ENCODE data around the gene MFAP5. TPM values are rescaled to one million over a fixed set of nuclear protein-coding genes. Genes with fewer than 3 reads are reported as not detected.

The MFAP5 gene
- total RNA-seq, 1 experiment from 2014 or later = not detected

GRCh38 chr12:8701046-8701660, 38.5 kb upstream of the MFAP5 start:
- no peak for DNase-seq (ENCODE audit: low read depth, low spot score)
- H3K79me2 ChIP-seq (ENCODE audit: insufficient read depth, low read length) = no peaks in the 10 kb centered on the region
- H3K4me2 ChIP-seq (ENCODE audit: low read length) = no peak overlapping the region
- no TSS peak for BruUV-seq (replicated peaks)
- no peak for ATAC-seq
- H3K9me3 ChIP-seq (ENCODE audit: control insufficient read depth in 1 of 2, insufficient read depth in 1 of 2, low read depth in 1 of 2, low read length in 2 of 2) = no peaks in the 10 kb centered on the region
- no peak overlapping the region for H3K4me3 ChIP-seq (replicated peaks in 1 of 2; ENCODE audit: low read depth in 1 of 2, low read length in 2 of 2)
- intact Hi-C loops (cut with micrococcal nuclease) = no loop called here
- no peaks in the 10 kb centered on the region for H3K36me3 ChIP-seq (ENCODE audit: control insufficient read depth in 1 of 2, insufficient read depth in 2 of 2, low read length in 2 of 2)
- no peaks in the 10 kb centered on the region for H4K20me1 ChIP-seq (ENCODE audit: insufficient read depth)
- CTCF ChIA-PET = interaction anchor here (0.7 to 0.8 kb wide), 2 partner anchors 189 to 349 kb away, joined by 3 read pairs; no protein-coding TSS in a partner anchor
- POLR2A ChIA-PET = interaction anchor here (1.3 kb wide), 1 partner anchor 13 kb away, joined by 4 read pairs; no protein-coding TSS in a partner anchor
- H3K9me2 ChIP-seq (ENCODE audit: insufficient read depth) = no peaks in the 10 kb centered on the region
- H3K4me1 ChIP-seq (ENCODE audit: control insufficient read depth in 1 of 2, insufficient read depth in 2 of 2, low read length in 2 of 2) = no peaks in the 10 kb centered on the region
- H3K27ac ChIP-seq (ENCODE audit: low read depth, low read length) = no peak overlapping the region
- RAD21 ChIA-PET (ENCODE audit: low non-redundant PET in 1 of 2, low total read pairs in 2 of 2, uncharacterized antibody in 2 of 2, unreplicated experiment in 2 of 2) = no interaction called here
- no peak overlapping the region for H2AFZ ChIP-seq (ENCODE audit: low read depth, low read length, poor library complexity, severe bottlenecking)
- H3K27me3 ChIP-seq (ENCODE audit: insufficient read depth, low read length) = peaks cover 14% of the 10 kb centered on the region
- TF ChIP-seq POLR2AphosphoS5 (IDR thresholded peaks at IDR 0.05; ENCODE audit: low read depth, low read length) = no peak
- no peak for TF ChIP-seq EZH2phosphoT487 (IDR thresholded peaks at IDR 0.05; ENCODE audit: borderline replicate concordance)
- TF ChIP-seq ZFX (IDR thresholded peaks at IDR 0.05) = no peak
- TF ChIP-seq, protein P1, sequence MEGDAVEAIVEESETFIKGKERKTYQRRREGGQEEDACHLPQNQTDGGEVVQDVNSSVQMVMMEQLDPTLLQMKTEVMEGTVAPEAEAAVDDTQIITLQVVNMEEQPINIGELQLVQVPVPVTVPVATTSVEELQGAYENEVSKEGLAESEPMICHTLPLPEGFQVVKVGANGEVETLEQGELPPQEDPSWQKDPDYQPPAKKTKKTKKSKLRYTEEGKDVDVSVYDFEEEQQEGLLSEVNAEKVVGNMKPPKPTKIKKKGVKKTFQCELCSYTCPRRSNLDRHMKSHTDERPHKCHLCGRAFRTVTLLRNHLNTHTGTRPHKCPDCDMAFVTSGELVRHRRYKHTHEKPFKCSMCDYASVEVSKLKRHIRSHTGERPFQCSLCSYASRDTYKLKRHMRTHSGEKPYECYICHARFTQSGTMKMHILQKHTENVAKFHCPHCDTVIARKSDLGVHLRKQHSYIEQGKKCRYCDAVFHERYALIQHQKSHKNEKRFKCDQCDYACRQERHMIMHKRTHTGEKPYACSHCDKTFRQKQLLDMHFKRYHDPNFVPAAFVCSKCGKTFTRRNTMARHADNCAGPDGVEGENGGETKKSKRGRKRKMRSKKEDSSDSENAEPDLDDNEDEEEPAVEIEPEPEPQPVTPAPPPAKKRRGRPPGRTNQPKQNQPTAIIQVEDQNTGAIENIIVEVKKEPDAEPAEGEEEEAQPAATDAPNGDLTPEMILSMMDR (IDR thresholded peaks at IDR 0.05 in 2 of 3, conservative IDR thresholded peaks at IDR 0.05 in 1 of 3; ENCODE audit: borderline replicate concordance in 1 of 3, insufficient read depth in 1 of 3, low read depth in 2 of 3, low read length in 2 of 3) = no peak
- no peak for TF ChIP-seq ELF1 (IDR thresholded peaks at IDR 0.05; ENCODE audit: borderline replicate concordance, low read depth)
- H3K9ac ChIP-seq (ENCODE audit: low read length) = no peak overlapping the region

- Histone ChIP-seq H4K20me1 (ENCODE audit: insufficient read depth) (no peaks in the 10 kb centered on the region), H3K9me3 (ENCODE audit: control insufficient read depth in 1 of 2, insufficient read depth in 1 of 2, low read depth in 1 of 2, low read length in 2 of 2) (no peaks in the 10 kb centered on the region), H3K4me1 (ENCODE audit: control insufficient read depth in 1 of 2, insufficient read depth in 2 of 2, low read length in 2 of 2) (no peaks in the 10 kb centered on the region), H3K4me3 (replicated peaks in 1 of 2; ENCODE audit: low read depth in 1 of 2, low read length in 2 of 2) (no peak overlapping the region), H3K36me3 (ENCODE audit: control insufficient read depth in 1 of 2, insufficient read depth in 2 of 2, low read length in 2 of 2) (no peaks in the 10 kb centered on the region), H2AFZ (ENCODE audit: low read depth, low read length, poor library complexity, severe bottlenecking) (no peak overlapping the region), H3K9ac (ENCODE audit: low read length) (no peak overlapping the region), H3K27me3 (ENCODE audit: insufficient read depth, low read length) (peaks cover 14% of the 10 kb centered on the region), H3K27ac (ENCODE audit: low read depth, low read length) (no peak overlapping the region), H3K4me2 (ENCODE audit: low read length) (no peak overlapping the region), H3K79me2 (ENCODE audit: insufficient read depth, low read length) (no peaks in the 10 kb centered on the region), H3K9me2 (ENCODE audit: insufficient read depth) (no peaks in the 10 kb centered on the region)
- ChIA-PET RAD21 (ENCODE audit: low non-redundant PET in 1 of 2, low total read pairs in 2 of 2, uncharacterized antibody in 2 of 2, unreplicated experiment in 2 of 2) (no interaction called here), POLR2A (no interaction called here), CTCF (no interaction called here)
- DNase-seq (ENCODE audit: low read depth, low spot score) (no peak), ATAC-seq (no peak)
- intact Hi-C loops (cut with micrococcal nuclease) = no loop called here
- BruUV-seq (replicated peaks) = no TSS peak
- TF ChIP-seq, protein P1 (IDR thresholded peaks at IDR 0.05 in 2 of 3, conservative IDR thresholded peaks at IDR 0.05 in 1 of 3; ENCODE audit: borderline replicate concordance in 1 of 3, insufficient read depth in 1 of 3, low read depth in 2 of 3, low read length in 2 of 3) = no peak
- no peak for TF ChIP-seq TCF7L2 (IDR thresholded peaks at IDR 0.05; ENCODE audit: borderline replicate concordance, extremely low read depth, insufficient read depth, insufficient read length)
- TF ChIP-seq RAD21 (IDR thresholded peaks at IDR 0.05; ENCODE audit: low read depth) = no peak
- no peak for TF ChIP-seq REST (IDR thresholded peaks at IDR 0.05; ENCODE audit: low read depth)
- TF ChIP-seq SP1 (IDR thresholded peaks at IDR 0.05; ENCODE audit: low read depth) = no peak
- no peak for TF ChIP-seq MAX (IDR thresholded peaks at IDR 0.05)
- TF ChIP-seq ZNF274 (IDR thresholded peaks at IDR 0.05; ENCODE audit: low read depth, low read length) = no peak
Measured at GRCh38 chr12:8699714-8700113, 37.1 kb upstream of the MFAP5 start.
